GM19324 (cell line): ENCODE results near the gene CXCR5.
A peak's percentile ranks its signal among the peaks of the same experiment; 100 is the strongest.

Experiments used
- ATAC-seq: cut with Tn5 transposase; IDR thresholded peaks from one replicate; pipeline ENCODE4 v1.9.1; 2021; ENCODE audit warnings: mild to moderate bottlenecking, moderate library complexity; ENCODE audit not compliant: unreplicated experiment, low FRiP score

CXCR5 gene

DNA sequence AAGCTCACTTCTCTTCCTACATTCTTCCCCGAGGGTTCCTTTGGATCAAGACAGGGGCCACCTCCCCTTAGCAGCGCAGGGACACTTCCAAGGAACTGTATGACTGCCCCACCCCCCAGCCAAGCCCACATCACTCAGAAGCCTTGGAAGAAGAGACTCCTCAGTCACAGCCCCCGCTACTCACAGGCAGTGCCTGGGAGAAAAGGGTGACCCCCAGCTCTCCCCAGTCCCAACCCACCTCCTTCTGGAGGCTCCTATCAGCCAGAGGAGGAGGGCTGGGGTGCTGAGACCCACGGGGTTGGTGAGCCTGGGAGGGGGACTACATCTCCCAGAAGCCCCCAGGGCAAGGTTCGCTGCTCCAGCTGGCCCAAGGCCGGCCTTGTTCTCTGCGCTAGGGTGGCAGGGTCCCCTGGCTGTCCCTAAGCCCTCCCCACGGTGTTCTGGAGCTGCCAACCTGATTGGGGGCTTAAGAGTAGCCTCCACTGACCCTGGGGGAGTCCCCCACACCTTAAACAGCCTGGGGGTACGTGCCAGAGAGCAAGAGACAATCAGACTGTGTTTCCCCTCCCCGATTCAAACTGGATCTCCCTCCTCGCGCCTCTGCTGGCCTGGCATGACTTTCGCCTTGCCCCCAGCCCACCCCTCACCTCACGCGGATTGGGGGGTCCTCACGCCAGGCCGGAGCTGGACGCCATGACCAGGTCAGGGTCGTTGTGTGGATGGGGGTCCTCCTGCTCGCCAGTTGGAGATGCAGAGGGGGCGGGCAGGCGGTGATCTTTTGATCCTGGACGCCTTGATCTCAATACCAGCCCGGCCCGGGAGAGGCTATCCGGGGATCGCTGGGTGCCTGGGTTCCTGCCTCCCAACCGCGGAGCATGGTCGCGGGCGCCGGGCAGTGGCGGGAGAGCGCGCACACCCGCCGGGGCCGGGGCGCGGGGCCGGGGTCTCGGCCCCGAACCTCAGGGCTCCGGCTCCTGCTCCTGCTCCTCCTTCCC is 41.2 kb downstream of the CXCR5 start:
- no peak for ATAC-seq

DNA sequence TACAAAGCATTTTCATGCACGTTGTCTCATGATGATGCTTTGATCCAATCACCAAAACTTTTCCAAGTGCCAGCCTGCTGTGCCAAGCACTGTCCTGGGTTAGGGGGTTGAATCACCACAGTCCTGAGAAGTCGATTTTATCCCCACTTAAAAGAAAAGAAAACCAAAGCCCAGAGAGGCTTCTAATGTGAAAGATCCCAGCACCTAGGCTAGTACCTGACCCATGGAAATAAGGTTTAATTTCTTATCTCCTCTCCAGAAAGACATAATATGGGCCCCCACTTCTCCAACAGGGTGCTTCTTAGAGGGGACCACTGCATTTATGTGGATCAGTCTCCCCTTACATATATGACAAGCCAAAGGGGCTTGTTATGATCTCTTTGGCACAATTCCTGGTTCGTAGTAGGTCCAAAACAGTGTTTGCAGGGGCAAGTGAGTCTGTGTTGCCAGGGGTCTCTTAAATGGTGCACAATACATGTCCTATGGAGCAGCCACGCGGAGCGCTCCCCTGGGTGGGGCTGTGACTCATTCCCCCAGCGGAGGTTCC is 43.9 kb downstream of the CXCR5 start:
- no peak for ATAC-seq

DNA sequence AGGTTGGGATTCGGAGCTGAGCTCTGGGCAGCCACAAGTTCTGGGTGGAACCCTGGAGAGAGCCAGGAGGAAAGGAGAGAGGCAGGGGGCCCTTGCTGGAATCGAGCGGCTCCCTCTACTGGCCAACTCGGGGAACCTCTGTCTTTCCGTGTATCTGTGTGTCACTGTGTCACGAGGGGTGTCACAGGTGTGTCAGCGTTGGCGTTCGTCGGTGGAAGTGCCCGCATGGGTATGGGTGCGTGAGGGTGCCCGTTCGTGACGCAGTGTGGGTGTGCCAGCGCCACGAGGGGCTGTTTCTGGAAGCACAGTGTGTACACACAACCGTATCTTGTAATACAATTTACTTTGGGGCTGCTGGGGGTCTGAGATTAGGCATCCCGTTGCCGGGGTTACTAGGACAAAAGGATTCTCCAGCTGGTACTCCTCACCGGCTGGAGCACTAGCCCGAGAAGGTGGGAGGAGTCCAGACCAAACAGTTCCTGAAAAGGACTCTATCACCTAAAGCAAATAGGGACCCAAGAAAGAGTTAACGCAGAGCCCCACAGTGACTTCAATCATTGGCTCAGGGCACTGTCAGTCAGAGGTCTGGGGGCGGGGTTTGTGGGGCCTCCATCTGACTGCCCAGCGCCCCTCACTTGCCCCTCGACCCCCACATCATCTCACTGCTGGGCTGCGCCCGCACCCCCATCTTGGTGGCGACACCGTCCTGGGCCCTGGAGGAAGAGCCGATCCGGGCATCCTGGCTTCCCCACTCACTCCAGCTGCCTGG is 44.6 kb downstream of the CXCR5 start:
- ATAC-seq, result peak; percentile 38

DNA sequence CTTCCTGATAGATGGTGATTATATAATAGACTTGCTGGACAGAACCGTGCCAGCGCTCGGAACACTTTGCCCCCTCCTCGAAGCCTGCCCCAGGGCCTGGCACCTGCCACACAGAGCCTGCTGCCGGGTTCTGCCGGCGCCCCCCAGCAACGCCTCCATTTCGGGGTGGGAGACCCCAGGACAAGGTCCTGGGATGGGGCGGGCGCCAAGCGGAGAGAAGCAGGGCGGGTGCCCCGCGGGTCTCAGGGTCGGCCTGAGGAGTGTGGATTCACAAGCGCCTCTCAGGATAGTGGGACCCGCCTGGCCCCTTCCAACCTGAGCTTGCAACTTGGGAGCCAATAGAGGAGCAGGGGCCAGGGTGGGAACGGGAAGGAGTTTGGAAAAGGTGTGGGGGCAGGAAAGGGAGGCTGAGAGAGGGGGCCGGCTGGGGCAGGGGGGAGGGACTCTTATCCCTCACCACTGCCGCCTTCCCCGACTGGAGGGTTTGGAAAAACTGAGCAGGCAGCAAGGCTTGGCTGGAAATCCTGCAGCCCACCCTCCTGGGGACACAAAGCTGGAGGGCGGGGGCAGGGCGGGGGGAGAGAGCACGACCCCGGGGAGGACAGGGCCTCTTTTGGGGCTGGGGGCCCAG is 45.3 kb downstream of the CXCR5 start:
- no peak for ATAC-seq

DNA sequence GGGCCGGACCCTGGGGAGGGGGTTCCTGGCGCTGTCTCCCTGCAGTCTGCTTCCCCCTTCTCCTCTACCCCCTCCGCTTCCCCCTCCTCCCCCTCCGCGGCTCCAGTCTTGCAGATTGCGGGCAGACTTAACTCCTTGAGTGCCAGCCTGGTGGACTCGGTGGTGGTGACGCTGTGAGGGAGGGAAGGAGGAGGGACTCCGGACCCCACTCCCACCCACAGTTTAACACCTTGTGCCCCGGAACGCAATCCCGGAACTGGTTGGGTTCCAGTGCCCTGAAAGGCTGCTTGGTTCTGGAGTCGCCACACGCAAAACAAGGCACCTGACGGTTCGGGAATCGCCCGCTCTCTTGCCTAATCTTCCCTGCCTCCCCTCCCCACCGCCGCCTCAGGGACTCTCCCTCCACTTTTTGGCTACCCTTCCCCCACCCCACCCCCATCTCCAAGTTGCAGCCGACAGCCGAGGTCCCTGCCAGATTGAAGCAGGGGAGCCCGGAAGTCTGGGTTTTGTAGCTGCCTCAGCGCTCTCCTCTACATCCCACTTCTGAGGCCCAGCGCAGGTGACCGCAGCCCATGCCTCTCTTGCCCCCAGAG is 45.9 kb downstream of the CXCR5 start:
- no peak for ATAC-seq

DNA sequence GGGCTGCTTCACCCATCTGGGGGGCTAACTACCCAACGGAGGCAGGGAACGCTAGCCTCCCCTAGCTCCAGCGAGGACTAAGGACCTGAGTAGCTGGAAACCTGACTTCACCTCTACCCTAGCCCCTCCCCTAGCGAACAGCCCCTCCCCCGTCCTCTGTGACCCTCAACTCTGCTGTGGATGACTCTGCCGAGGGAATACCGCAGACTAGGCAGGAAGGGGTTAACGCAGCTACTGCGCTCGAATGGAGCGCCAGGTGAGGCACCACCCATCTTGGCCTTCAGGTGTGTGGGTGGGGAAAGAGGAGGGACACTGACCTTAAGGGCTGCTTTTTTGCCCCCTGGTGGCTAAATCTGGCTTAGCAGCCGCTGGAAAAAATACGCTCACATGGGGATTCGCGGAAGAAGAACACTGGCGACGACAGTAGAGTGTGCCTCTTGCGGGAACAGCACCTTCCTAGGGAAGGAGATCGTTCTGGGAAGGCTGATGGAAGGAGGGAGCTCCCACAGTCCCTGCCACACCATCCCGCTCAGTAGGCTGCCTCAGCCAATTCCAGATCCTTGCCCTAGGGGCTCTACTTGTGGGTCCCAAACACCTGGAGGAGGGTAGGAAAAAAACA is 46.5 kb downstream of the CXCR5 start:
- no peak for ATAC-seq

DNA sequence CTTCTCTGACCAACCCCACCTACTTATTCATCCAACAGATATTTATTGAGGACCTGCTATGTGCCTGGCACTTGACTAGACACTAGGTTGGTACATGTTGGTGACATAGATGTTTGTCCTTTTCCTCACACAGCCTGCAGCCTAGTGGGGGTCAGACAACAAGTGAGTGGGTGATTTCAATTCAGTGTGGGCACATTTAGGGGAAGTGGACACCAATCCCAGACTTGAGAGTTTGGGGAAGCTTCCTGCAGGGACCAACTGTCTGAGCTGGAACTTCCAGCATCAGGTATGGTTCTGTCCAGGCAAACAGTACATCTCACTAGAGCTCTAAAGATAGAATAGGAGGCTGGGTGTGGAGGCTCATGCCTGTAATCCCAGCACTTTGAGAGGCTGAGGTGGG is 47.9 kb downstream of the CXCR5 start:
- no peak for ATAC-seq

DNA sequence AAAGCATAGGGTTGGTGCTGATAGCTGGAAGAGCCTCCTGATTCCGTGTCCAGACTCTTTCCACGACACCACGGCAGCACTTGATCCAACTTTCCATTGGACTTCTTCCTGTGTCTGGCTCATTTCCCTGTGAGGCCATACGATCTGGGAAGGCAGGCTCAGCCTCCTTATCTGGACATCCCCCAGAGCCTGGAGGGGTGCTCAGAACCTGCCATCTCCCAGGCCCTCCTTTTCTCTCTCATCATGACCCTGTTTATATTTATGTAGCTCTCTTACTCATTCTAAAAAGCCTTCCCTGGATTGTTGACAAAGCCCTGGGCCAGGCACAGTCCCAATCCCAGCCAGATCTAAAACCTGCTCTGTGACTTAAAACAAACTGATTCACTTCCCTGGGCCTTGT is 49.8 kb downstream of the CXCR5 start:
- no peak for ATAC-seq

DNA sequence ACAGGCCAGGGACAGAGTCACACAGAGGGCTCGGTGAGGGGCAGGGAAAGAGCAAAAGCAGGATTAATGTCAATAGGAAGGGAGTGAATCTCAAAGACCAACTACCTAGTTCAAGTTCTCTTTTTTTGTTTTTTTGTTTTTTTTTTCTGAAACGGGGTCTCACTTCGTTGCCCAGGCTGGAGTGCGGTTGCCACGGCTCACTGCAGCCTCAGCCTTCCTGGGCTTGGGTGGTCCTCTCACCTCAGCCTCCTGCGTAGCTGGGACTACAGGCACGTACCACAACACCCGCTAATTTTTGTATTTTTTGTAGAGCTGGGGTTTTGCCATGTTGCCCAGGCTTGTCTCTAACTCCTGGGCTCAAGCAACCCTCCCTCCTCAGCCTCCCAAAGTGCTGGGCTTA is 51.7 kb downstream of the CXCR5 start:
- ATAC-seq, result no peak

DNA sequence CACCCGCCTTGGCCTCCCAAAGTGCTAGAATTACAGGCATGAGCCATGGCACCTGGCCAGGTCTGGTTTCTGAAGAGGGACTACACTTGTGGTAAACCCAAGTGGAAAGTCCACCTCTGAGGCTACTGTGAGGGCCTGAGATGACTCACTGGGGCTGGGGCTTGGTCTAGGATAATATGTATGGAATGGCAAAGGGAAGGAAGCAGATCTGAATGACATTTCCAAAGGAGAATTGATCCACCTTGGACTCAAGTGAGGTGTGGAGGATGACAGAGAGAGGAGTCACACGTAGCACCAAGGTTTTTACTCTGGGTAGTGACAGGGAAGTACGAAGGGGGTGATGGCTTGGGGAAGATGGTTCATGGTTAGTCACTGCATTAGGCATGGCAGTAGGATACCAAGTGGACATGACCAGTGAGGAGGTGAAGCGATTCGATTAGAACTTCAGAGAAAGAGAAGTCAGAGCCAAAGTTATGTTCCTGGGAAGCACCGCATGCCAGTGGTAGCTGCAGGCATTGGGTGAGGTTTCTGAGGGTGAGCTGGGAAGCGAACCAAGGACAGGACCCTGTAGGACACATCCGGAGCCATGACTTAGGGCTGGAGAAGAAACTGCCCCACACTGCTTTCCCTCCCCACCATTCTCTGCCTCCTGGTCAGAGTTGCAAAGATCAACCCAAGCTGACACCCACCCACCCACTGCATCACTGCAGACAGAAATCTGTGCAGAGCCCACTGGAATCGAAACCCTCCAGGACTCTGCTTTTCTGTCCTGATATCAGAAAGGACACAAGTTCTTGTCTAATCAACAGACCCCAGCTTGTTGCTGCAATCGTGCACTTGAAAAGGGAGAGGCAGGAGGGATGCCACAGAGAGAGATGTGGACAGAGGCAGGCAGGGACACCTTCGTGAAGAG is 55.1 kb downstream of the CXCR5 start:
- no peak for ATAC-seq

DNA sequence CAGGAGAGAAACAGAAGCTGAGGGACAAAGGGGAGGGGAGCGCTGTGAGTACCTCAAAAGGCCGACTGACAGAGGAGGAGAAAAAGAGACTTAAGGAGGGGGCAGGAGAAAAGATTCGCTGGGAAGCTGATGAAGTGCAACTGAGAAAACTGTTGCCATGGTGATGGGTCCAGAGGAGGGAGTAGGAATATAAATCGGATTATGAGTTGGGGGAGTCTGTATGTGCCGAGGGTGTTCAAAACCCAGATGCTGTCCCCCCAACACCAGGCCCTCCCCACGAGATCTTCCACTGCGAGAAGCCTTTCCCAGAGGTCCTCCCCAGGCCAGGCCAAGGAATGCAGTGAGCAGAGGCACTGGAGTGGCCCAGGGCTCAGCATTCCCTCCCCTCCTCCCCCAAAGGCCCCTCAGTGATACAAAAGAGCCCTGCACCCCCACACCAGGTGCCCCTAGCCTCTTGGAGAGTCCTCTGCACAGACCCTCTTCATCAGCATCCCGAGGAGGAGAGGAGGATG is 55.8 kb downstream of the CXCR5 start:
- ATAC-seq, result no peak

DNA sequence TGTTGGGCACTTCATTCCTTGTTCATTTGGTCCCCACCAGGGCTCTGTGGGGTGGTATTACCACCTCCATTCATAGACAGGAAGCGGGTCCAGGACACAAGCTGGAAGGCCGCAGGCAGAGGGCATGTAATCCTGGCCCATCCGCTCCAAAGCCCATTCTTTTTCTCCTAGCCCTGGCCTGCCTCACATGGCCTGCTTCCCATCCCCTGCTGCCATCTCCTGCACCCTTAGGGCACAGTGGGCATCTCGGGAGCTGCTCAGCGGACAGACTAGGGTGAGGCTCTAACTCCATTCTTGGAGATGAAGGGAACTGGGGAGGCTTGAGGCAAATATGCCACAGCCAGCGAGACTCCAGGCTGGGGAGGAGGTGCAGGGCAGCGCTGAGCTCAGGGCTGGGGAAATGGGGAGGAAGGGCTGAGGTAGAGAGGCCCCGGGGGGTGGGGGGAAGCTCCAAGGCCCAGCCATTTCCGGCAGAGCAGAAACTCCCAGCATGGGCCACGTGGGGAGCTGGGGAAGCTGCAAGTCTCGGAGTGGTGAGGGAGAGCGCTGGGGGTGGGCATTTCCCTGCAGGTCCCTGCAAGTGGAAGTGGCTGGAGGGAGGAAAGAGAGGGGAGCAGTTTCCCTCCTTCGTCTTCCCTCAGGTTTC is 56.4 kb downstream of the CXCR5 start:
- ATAC-seq, result no peak

DNA sequence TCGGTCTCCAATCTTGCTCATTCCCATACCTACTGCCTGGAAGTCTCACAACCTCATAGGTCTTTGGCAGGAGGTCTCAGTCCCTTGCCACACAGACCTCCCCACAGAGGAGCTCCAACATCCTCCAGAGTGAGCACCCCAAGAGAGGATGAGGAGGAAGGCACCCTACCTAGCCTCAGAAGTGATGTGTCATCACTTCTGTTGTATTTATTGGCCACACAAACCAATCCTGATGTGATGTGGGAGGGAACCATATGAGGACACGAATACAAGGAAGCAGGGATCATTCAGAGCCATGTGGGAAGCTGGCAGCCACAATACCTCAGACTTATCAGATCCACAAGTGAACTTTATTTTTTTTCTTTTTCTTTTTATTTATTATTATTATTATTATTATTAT is 63.4 kb downstream of the CXCR5 start:
- no peak for ATAC-seq
